Lung (tissue), 12 donors: ENCODE data around the gene HEXD. TPM values are rescaled to one million over a fixed set of nuclear protein-coding genes. Genes with fewer than 3 reads are reported as not detected.
"Not testable (repeated sequence)": the region's sequence is repeated elsewhere in the genome, so short reads cannot be mapped to it uniquely, and the experiment has no call there.

Experiments
- ATAC-seq: fragments of 200-7000 bp; cut with Tn5 transposase; one replicate; pipeline ENCODE4 v1.9.1; 2020; ENCODE audit warnings: moderate number of reproducible peaks; ENCODE audit not compliant: insufficient read depth, low FRiP score
- DNase-seq, 3 donors: peaks; one replicate each; pipeline ENCODE4 v3.0.0-alpha.2; 2013 to 2017
- H3K27ac ChIP-seq, 2 donors: one replicate each; pipeline ENCODE4 v1.5.1; 2013; ENCODE audit warnings: mild to moderate bottlenecking in 2 of 2, moderate library complexity in 2 of 2, control low read depth in 1 of 2, inconsistent platforms in 1 of 2, low read depth in 1 of 2, low read length in 1 of 2
- H3K27me3 ChIP-seq, 3 donors: one replicate each; pipeline ENCODE4 v1.5.1; 2013; ENCODE audit warnings: low read length in 2 of 3; ENCODE audit not compliant: control insufficient read depth in 3 of 3, insufficient read depth in 3 of 3
- H3K36me3 ChIP-seq, 4 donors: one replicate each; pipeline ENCODE4 v1.5.1; 2013; ENCODE audit warnings: low read length in 4 of 4, mild to moderate bottlenecking in 1 of 4, moderate library complexity in 1 of 4; ENCODE audit not compliant: control insufficient read depth in 4 of 4, insufficient read depth in 4 of 4
- H3K4me1 ChIP-seq, 5 donors: one replicate each; pipeline ENCODE4 v1.5.1; 2013; ENCODE audit warnings: low read length in 5 of 5, mild to moderate bottlenecking in 2 of 5, moderate library complexity in 1 of 5; ENCODE audit not compliant: control insufficient read depth in 5 of 5, insufficient read depth in 5 of 5
- H3K4me3 ChIP-seq: one replicate; pipeline ENCODE4 v1.5.1; 2013; ENCODE audit warnings: mild to moderate bottlenecking, control low read depth, moderate library complexity
- H3K9ac ChIP-seq, 2 donors: one replicate each; pipeline ENCODE4 v1.5.1; 2013; ENCODE audit warnings: low read length in 2 of 2, control low read depth in 1 of 2; ENCODE audit not compliant: insufficient read depth in 1 of 2
- H3K9me3 ChIP-seq, 4 donors: one replicate each; pipeline ENCODE4 v1.5.1; 2013; ENCODE audit warnings: low read length in 3 of 4, mild to moderate bottlenecking in 1 of 4, moderate library complexity in 1 of 4; ENCODE audit not compliant: control insufficient read depth in 4 of 4, insufficient read depth in 3 of 4
- CTCF ChIP-seq: IDR thresholded peaks from 2 replicates; pipeline ENCODE4 v1.5.1; 2012; ENCODE audit warnings: mild to moderate bottlenecking; ENCODE audit errors: control extremely low read depth, extremely low read depth
- WGBS, 2 donors: extraction: QIAGEN DNeasy Blood & Tissue Kit; methylation state at CpG; one replicate each; pipeline ENCODE4 v1.1.7; 2013; 5-methylcytosine and 5-hydroxymethylcytosine counted together
- polyA plus RNA-seq, 2 donors: library from polyadenylated mRNA; stranded (reverse); fragments of 200-250 nt; gene quantifications; one replicate each; pipeline ENCODE4 v1.2.1, GENCODE V29; 2013
- total RNA-seq, 2 donors: library from RNA; depleted of rRNA in 1 of 2; stranded (reverse); fragments of >200 nt in 1 of 2; gene quantifications; one replicate each; pipeline ENCODE4 v1.2.1, GENCODE V29; 2014 to 2021
- donor health status: control.
- donor health status: control.
- donor health status: Bipolar disorder and iron deficiency.
- donor health status: healthy.
- donor health status: DM: yes; HTN: yes; CAD: no.

The HEXD gene
- total and polyA plus RNA-seq, 4 donors: 28.4 to 57.3 (median 37.4) TPM

- 0 to 1% methylated on average over 8 of the region's 8 CpGs for WGBS, 2 donors
- Histone ChIP-seq H3K27me3 (no peaks in the 10 kb centered on the region), H3K36me3 (peaks cover 0 to 16% (median 11%) of the 10 kb centered on the region in 4 donors), H3K9me3 (no peaks in the 10 kb centered on the region), H3K9ac (peak overlapping the region; percentile 78 to 79), H3K27ac (peak overlapping the region; percentile 99 to 100), H3K4me3 (peak overlapping the region; percentile 62), H3K4me1 (peaks cover 0 to 13% (median 7%) of the 10 kb centered on the region in 5 donors)
- no peak for DNase-seq
- ATAC-seq: no peak
- TF ChIP-seq CTCF: no peak
Measured at GRCh38 chr17:82457929-82458178, 39.7 kb downstream of the HEXD start.

GRCh38 chr17:82458179-82458884, 40.2 kb downstream of the HEXD start, which contains the start of gene NARF:
NARF (plus strand) TSS chr17:82458741; CDS start chr17:82458804, 63 bp downstream.
- peaks cover 0 to 18% (median 13%) of the 10 kb centered on the region in 4 donors for H3K36me3 ChIP-seq
- H3K4me3 ChIP-seq: peak within 1 kb of the TSS; percentile 68
- TF ChIP-seq CTCF: no peak
- H3K27ac ChIP-seq: peak within 1 kb of the TSS; percentile 99 to 100
- DNase-seq (peak; percentile 99), ATAC-seq (peak; percentile 97)
- peak within 1 kb of the TSS; percentile 78 to 79 for H3K9ac ChIP-seq
- H3K27me3 ChIP-seq: no peaks in the 10 kb centered on the region
- peaks cover 0 to 13% (median 7%) of the 10 kb centered on the region in 5 donors for H3K4me1 ChIP-seq
- H3K9me3 ChIP-seq: no peaks in the 10 kb centered on the region
- 0% methylated on average over 68 to 85 of the region's 85 CpGs for whole genome bisulfite sequencing, 2 donors

- H3K27ac ChIP-seq: peak overlapping the region; percentile 86 to 90
- peaks cover 0 to 18% (median 16%) of the 10 kb centered on the region in 4 donors for H3K36me3 ChIP-seq
- no peaks in the 10 kb centered on the region for H3K27me3 ChIP-seq
- DNase-seq (peak; percentile 29 to 53 (median 32)), ATAC-seq (no peak)
- no peak for TF ChIP-seq CTCF
- H3K9ac ChIP-seq: peak overlapping the region in 1 of 2 donors; percentile 46
- WGBS, 2 donors: 0 to 1% methylated on average over 45 to 62 of the region's 62 CpGs
- peak overlapping the region; percentile 68 for H3K4me3 ChIP-seq
- peaks cover 0 to 13% (median 7%) of the 10 kb centered on the region in 5 donors for H3K4me1 ChIP-seq
- H3K9me3 ChIP-seq: no peaks in the 10 kb centered on the region
Measured at GRCh38 chr17:82458885-82459424, 40.8 kb downstream of the HEXD start.

- H3K9ac ChIP-seq, H3K27ac ChIP-seq, H3K4me3 ChIP-seq, H3K27me3 ChIP-seq, H3K9me3 ChIP-seq, ATAC-seq, DNase-seq: not testable (repeated sequence)
- Histone ChIP-seq H3K36me3 (peaks cover 5 to 26% (median 20%) of the 10 kb centered on the region in 4 donors), H3K4me1 (peaks cover 0 to 13% (median 7%) of the 10 kb centered on the region in 5 donors)
- 97% methylated on average over 9 of the region's 9 CpGs for whole genome bisulfite sequencing, 2 donors
Measured at GRCh38 chr17:82459936-82460335, 41.8 kb downstream of the HEXD start.
